Stimulated activated CD8-positive, alpha-beta memory T cell treated with anti-CD3 and anti-CD28 coated beads, Interleukin-7, amount 100 ng/mL, for 48 hours (primary cell): ENCODE measurements around the gene C15orf40.

ENCODE experiments used
- DNase-seq, 2 donors: peaks; one replicate each; pipeline ENCODE4 v3.0.0-alpha.2; 2020; ENCODE audit warnings: low read depth in 1 of 2; ENCODE audit errors: extremely low read depth in 1 of 2

The C15orf40 gene

GRCh38 chr15:82995076-82995475 lies 16.4 kb downstream of the C15orf40 start:
- no peak for DNase-seq

DNA sequence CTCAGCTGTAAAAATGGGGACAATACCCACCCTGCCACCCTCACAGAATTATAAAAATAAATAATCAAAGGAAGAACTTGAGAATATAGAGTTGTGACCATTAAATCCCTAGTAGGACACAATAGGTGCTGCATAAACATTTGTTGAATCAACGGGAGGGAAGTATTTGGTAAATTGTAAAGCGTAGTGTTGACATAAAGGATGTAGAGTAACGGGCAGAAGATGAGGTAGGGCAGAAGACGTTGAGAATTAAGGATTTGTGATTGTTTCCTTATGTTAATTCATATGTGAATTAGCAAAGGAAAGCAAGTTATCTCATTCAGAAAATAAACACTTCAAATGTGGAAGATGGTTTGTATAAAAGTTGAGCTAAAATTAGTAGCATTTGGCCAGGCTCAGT lies 18.3 kb downstream of the C15orf40 start:
- no peak for DNase-seq

GRCh38 chr15:82992436-82992998 lies 18.9 kb downstream of the C15orf40 start:
- no peak for DNase-seq

DNA sequence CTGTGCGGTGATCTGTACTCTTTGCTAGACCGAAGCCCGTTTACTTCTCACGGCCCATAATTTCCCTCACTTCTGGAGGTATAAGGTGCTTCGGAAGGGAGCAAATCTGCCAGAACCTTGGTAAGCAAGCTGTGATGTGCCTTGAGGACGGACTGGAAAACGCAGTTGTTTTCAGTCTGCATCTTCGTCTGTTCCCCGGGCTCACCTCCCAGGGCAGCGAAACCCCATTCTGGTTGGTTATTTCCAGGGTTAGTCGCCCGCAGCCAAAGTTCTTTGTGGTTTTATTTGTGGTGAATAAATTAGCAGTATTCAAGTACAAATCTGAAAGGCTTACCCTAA lies 25.0 kb downstream of the C15orf40 start:
- DNase-seq, result no peak

DNA sequence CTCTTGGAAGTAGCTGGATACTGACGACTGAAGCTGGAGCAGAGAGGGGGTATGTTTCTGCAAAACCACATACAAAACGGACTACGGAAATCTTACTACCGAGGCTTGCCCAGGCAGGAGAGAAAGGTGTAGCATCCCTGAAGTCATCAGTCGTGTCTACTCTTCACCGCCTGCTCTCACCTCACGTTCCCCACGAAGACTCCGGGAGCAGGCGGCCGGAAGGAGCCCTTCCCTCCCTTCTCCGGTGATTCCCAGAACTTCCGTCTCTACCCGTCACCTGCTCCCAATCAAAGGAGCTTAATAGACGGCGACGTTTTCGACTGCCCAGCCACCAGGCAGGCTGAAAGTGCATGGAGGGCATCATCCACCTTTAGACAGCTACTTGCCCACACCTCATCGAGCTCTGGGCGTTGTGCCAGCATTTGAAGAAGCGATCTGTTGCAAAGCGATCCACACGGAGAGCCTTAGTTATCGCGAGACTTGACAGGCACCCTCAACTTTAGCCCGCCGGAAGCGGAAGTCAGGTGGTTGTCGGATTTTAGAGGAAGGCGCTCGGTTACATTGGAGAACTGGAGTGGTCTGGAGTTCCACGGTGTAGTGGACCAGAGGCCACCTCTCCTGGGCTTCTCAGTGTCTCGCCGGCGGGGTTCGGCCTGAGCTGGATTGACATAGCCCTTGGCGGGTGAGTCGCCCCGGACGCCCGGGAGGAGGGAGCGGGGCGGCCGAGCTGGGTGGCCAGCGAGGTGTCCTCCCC lies 25.6 kb downstream of the C15orf40 start, which contains the start of gene RAMAC:
Gene RAMAC (plus strand): TSS at position 523 of the 754 bp plus-strand sequence. CDS start 2,809 bp downstream, outside the sequence.
- peak; percentile 61 to 88 for DNase-seq

- DNase-seq, result no peak
Observed at GRCh38 chr15:82980981-82981380, 30.5 kb downstream of the C15orf40 start.

DNA sequence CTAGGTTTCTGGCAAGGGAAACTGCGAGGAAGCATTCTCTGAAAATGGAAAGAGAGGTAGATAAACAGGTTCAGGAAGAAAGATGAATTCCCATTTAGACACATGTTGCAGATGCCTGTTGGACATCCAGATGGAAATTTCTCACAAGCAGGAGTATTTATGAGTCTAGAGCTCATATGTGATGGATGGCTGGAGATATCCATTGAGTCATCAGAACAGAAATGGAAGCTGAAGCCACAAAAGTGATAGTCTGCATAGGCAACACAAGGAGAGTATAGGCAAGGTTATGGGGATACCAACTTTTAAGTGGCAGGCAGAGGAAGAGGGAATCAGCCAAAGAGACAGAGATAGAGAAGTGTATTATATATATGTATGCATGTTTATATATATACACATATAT lies 31.7 kb downstream of the C15orf40 start:
- DNase-seq, result no peak

GRCh38 chr15:82978438-82978837 lies 33.0 kb downstream of the C15orf40 start:
- DNase-seq, result no peak

DNA sequence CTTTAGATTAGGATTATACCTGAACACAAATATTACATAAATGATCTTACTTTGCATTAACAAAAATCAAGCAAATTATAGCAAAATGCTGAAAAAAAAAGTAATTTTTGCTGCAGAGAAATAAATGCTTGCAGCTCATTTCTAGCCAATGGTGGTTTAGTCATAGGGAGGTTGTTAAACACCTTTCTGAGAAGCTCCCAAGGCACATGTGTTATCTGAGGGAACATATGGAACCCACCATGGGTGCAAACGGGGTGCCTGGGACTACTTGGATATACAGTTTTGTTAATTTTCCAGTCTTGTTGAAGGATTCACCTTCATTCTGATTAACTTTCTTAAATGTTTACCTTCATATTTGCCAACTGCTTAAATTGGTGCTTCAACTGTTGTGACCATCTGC lies 34.4 kb downstream of the C15orf40 start:
- DNase-seq, result no peak

DNA sequence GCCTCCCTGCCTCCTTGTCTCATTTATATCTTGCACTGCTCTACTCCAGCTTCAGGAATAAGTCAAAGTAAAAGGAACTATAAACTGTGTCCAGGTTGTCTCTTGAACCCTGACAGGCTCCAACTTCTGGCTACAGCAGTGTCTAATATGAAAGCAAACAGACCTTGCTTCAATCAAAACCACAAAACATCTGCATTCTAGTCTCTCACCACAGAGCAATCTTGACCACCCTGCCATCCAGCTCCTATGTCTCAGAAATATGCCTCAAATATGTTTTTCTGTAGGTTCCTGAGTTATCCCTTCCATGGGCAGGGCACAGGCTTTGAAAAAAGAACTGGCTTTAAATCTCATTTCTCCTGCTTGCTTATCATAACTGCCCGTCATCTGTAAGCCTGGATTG lies 38.4 kb downstream of the C15orf40 start:
- DNase-seq, result no peak

DNA sequence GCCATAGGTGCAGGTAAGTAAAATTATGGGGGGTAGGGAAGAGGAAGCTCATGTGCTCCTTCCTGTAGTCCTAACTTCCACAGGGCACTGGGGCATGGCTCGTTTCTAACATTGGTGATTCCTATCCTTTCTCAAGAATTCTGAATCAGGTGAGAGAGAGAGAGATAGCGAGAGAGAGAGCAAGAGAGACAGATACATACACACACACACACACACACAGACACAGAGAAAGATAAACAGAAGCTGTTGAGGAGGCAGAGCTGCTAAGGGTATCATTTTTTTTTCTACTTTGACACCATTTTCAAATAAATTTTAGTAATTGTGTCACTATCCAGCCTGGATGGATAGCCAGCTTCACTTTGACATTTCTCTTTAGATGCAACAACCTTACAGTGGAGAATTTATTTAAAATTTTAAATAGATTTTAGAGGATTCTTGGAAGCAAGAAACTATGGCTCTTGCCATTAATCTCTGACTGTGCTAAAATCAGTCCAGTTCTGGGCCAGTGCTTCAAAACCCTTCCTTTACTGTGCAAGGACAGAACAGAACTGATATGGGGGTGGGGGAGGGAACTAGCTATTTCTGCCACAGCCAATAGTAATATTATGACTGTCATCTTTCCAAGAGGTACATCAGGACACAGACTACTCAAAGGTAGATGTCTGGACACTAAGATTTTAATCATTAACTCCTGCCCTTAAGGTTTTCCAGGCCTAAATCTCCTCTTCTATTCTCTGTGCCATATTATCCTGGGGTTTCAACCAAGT lies 40.0 kb downstream of the C15orf40 start:
- no peak for DNase-seq

DNA sequence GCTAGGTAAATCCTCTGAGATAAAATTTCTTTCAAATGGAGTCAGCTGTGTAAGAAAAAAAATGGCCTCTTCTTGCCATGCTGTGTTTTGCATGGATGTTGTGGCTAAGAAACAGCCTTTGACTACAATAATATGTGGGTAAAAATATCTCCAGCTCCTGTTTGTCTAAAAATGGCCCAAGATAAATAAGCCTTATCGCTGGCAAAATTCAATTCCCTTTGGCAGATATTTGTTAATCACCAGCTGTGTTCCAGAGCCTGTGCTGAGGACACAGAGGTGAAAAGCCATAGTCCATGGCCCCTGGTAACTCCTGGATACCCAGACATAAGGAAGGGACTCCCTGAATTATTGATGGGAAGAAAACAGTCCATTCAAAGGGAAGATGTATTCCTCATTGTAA lies 40.7 kb downstream of the C15orf40 start:
- no peak for DNase-seq

- no peak for DNase-seq
Observed at GRCh38 chr15:82970078-82970686, 41.3 kb downstream of the C15orf40 start.

- no peak for DNase-seq
Observed at GRCh38 chr15:82969353-82969752, 42.1 kb downstream of the C15orf40 start.

DNA sequence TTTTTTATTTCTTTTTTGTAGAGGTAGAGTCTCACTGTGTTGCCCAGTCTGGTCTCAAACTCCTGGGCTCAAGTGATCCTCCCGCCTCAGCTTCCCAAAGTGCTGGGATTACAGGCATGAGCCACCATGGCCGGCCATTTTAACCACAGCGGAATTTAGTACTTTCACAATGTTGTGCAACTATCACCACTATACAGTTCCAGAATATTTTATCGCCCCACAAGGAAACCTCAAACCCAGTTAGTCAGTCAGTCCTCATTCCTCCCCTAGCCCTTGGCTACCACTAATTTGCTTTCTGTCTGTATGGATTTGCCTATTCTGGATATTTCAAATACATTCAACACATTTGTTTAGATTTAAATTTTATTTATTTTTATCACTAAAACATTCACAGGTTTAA lies 43.4 kb downstream of the C15orf40 start:
- no peak for DNase-seq

DNA sequence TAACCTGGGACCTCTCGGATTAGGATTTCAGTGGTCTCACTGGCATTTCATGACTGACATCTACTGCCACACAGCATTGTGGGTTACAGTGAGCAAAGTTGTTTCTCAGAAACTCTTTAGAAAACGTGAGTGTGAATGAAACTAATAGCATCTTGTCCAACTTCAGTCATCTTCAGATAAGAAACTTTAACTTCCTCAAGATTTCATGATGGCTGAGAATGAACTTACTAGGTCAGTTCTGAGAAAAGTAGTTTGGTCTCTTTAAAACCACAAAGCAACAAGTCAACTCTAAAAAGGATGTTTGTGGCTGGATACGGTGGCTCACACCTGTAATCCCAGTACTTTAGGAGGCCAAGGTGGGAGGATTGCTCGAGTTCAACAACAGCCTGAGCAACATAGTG lies 44.8 kb downstream of the C15orf40 start:
- DNase-seq, result no peak

DNA sequence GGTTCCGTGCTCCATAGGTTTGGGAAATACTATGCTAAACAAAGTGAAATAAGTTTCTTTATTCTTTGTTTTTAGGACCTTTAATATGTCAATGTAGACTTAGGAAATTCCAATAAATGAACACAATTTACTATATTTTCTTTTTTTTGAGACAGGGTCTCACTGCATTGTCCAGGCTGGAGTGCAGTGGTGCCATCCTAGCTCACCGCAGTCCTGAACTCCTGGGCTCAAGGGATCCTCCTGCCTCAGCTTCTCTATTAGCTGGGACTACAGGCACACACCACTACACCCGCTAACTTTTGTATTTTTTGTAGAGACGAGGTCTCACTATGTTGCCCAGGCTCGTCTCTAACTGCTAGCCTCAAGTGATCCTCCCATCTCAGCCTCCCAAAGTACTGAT lies 46.5 kb downstream of the C15orf40 start:
- no peak for DNase-seq

DNA sequence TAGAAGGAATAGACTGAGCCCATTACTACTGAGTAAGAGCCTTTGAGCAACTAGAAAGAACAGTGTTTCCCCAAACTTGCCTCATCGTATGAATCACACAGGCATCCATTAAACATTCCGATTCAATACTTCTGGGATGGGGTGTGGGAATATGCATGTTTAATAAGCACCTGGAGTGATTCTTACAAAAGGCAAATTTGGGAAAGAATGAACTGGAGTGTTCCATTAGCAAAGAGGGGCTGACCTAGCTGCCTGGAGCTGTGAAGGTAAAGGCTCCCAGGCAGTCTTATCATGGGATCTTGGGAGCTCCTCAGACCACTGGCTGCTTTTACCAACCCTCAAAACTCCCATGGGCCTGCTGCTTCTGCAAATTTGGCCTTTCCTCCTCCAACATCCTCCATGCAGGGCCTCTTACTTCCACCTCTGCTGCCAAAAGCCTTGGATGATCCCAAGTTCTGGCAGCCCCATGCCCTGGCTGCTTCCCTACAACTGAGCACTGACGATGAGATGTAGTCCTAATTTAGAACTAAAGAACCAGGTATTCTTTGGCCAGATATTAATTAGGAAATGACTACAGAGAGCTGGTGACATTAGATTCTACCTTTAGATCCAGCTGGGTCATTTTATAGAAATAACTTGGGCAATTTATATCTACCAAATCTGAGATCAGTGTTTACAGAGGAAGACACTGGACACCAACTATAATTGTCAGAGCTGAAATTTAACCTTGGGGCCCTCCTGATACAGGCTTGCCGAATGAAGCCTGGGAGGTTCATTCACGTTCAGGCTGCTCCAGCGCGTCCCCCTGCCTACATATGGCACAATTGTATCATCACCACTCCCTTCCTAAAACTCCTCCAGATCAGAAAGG lies 47.7 kb downstream of the C15orf40 start:
- DNase-seq, result no peak

DNA sequence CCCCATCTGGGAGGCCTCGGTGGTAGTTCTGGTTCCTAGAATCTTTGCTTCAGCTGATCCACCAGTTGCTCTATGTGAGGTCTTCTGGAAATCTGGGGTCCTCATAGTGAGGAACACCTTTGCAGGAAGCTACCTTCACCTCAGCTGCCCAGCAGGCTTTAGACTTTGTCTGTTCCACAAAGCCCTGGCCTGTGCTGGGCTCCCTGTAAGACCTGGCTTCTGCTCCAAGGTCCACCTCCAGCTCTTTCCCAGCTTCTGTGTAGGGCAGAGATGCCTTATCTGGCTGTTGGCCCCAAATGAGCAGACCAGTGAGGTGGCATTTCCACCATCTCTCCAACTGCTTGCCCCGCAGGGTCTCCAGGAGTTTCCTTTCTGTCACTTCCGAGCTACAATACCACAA lies 50.7 kb downstream of the C15orf40 start:
- DNase-seq, result no peak

- no peak for DNase-seq
Observed at GRCh38 chr15:82959423-82959822, 52.0 kb downstream of the C15orf40 start.

DNA sequence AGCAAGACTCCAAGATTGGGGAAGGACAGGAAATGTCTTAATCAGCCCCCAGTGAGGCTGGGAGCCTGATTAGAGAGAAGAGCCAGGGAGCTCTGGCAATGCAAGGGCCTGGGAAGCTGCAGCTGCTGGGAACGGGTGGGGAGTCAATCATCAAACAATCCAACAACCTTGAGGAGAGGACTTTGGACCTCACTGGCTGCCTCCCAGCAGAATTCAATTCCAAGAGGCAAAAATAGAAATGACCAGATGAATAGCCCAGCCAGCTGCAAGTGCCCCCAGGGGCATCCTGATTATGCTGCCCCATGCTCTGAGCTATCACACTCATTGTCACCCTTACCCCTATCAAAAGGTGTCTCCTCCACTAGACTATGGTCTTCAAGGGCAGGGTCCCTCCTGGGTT lies 52.8 kb downstream of the C15orf40 start:
- DNase-seq, result no peak
